HepG2 (cell line): Measurements from ENCODE around the gene THEM5. TPM values are rescaled to one million over a fixed set of nuclear protein-coding genes. Genes with fewer than 3 reads are reported as not detected.

Experiments used
- ATAC-seq: fragments of 200-7000 bp; cut with Tn5 transposase; 3 replicates; pipeline ENCODE4 v1.9.1; 2020; ENCODE audit warnings: mild to moderate bottlenecking, moderate library complexity
- BruUV-seq: library from RNA; stranded (reverse); fragments of 400-500 nt; replicated peaks from 2 replicates; lab custom pipeline; 2021; lab: Mats Ljungman, UMichigan
- CTCF ChIA-PET: fragments of 300-600 bp; formaldehyde crosslinking; extraction: SDS; loops from one replicate; lab custom pipeline; 2021; ENCODE audit warnings: low total read pairs, inconsistent platforms, low intra/inter-chr PET ratio; lab: Yijun Ruan, JAX
- POLR2A ChIA-PET: fragments of 350-600 bp; sonication (Branson Sonifier 250); formaldehyde crosslinking; loops from one replicate; lab custom pipeline; 2020; ENCODE audit warnings: antibody characterized with exemption, inconsistent platforms; lab: Yijun Ruan, JAX
- DNase-seq: peaks from one replicate; pipeline ENCODE4 v3.0.0-alpha.2; 2015; ENCODE audit warnings: low spot score
- FAIRE-seq: peaks from 3 replicates; lab custom pipeline; 2011; peaks lifted over from hg19 to GRCh38; lab: Jason Lieb, UNC
- H2AFZ ChIP-seq: one replicate; pipeline ENCODE4 v1.6.1; 2011; ENCODE audit warnings: low read length, inconsistent platforms
- H3K27ac ChIP-seq: fragments of 300-600 bp; 3 replicates; pipeline ENCODE4 v1.8.0; 2011; ENCODE audit warnings: mixed run types, mild to moderate bottlenecking, mixed read lengths, low read length, inconsistent platforms; ENCODE audit not compliant: insufficient read depth; ENCODE audit errors: extremely low read length
- H3K27me3 ChIP-seq, 2 experiments: fragments of 200-600 bp in 1 of 2; 2 replicates in 1 of 2; 3 replicates in 1 of 2; pipeline versions ENCODE4 v1.6.0 to v1.8.0; 2011; ENCODE audit warnings: low read length in 2 of 2, mild to moderate bottlenecking in 2 of 2, moderate library complexity in 2 of 2, inconsistent platforms in 1 of 2; ENCODE audit not compliant: insufficient read depth in 2 of 2, control insufficient read depth in 1 of 2
- H3K36me3 ChIP-seq, 2 experiments: fragments of 200-600 bp in 1 of 2; replicated peaks in 1 of 2; 2 replicates in 1 of 2; 3 replicates in 1 of 2; pipeline versions ENCODE4 v1.5.1 to v1.8.0; 2011; ENCODE audit warnings: low read length in 2 of 2, inconsistent platforms in 1 of 2; ENCODE audit not compliant: insufficient read depth in 2 of 2, control insufficient read depth in 1 of 2
- H3K4me1 ChIP-seq: 2 replicates; pipeline ENCODE4 v1.5.1; 2012; ENCODE audit warnings: low read length, inconsistent platforms; ENCODE audit not compliant: insufficient read depth
- H3K4me2 ChIP-seq: 2 replicates; pipeline ENCODE4 v1.6.0; 2011; ENCODE audit warnings: low read depth, low read length, inconsistent platforms
- H3K4me3 ChIP-seq, 3 experiments: fragments of 200-600 bp in 1 of 3; sonication (generic), shearing (Covaris generic) in 1 of 3; replicated peaks in 1 of 3; 2 replicates each; pipeline ENCODE4 v1.5.1; 2011 to 2016; ENCODE audit warnings: low read length in 3 of 3, inconsistent platforms in 2 of 3, low read depth in 2 of 3, mild to moderate bottlenecking in 2 of 3, control low read depth in 1 of 3, mixed read lengths in 1 of 3; ENCODE audit not compliant: insufficient read depth in 1 of 3
- H3K79me2 ChIP-seq: one replicate; pipeline ENCODE4 v1.6.1; 2011; ENCODE audit warnings: low read length, inconsistent platforms; ENCODE audit not compliant: insufficient read depth
- H3K9ac ChIP-seq: 2 replicates; pipeline ENCODE4 v1.6.0; 2011; ENCODE audit warnings: mild to moderate bottlenecking, low read depth, low read length, inconsistent platforms; ENCODE audit not compliant: insufficient read depth
- H3K9me3 ChIP-seq: 2 replicates; pipeline ENCODE4 v1.5.1; 2012; ENCODE audit warnings: mild to moderate bottlenecking, low read length
- H4K20me1 ChIP-seq: 2 replicates; pipeline ENCODE4 v1.6.0; 2011; ENCODE audit warnings: inconsistent platforms, mild to moderate bottlenecking, low read length, moderate library complexity; ENCODE audit not compliant: insufficient read depth
- ATF7-NPFF ChIP-seq: sonication (generic); formaldehyde crosslinking; IDR thresholded peaks from 2 replicates; pipeline ENCODE4 v1.8.1; 2023; ENCODE audit warnings: mild to moderate bottlenecking, low read depth, missing genetic modification reagents, moderate library complexity
- CC2D1A ChIP-seq: sonication (generic); formaldehyde crosslinking; IDR thresholded peaks from 2 replicates; pipeline ENCODE4 v1.8.1; 2023; ENCODE audit warnings: mild to moderate bottlenecking, missing genetic modification reagents
- FOXK1 ChIP-seq: sonication (generic); formaldehyde crosslinking; IDR thresholded peaks from 2 replicates; pipeline ENCODE4 v1.4.0; 2020; ENCODE audit warnings: low read depth, missing genetic modification reagents, borderline replicate concordance
- HNF4A ChIP-seq: sonication (generic); formaldehyde crosslinking; IDR thresholded peaks from 2 replicates; pipeline ENCODE4 v1.4.0; 2020; ENCODE audit warnings: missing genetic modification reagents
- NKX3-1 ChIP-seq: sonication (generic); formaldehyde crosslinking; IDR thresholded peaks from 2 replicates; pipeline ENCODE4 v1.5.0; 2020; ENCODE audit warnings: missing genetic modification reagents
- REL ChIP-seq: sonication (generic); formaldehyde crosslinking; conservative IDR thresholded peaks from 2 replicates; pipeline ENCODE4 v1.8.0; 2022; ENCODE audit warnings: mild to moderate bottlenecking, missing genetic modification reagents, moderate library complexity
- SNRNP70 ChIP-seq: fragments of 200-400 bp; formaldehyde crosslinking; IDR thresholded peaks from 2 replicates; pipeline ENCODE4 v1.6.1; 2017; ENCODE audit warnings: mild to moderate bottlenecking, low read depth, low read length, moderate library complexity
- TSC22D2 ChIP-seq: sonication (generic); formaldehyde crosslinking; IDR thresholded peaks from 2 replicates; pipeline ENCODE4 v1.5.1; 2020; ENCODE audit warnings: missing genetic modification reagents, mild to moderate bottlenecking, borderline replicate concordance
- ZNF432 ChIP-seq: sonication (generic); formaldehyde crosslinking; IDR thresholded peaks from 2 replicates; pipeline ENCODE4 v1.5.0; 2020; ENCODE audit warnings: missing genetic modification reagents, mild to moderate bottlenecking, borderline replicate concordance
- ZNF788 ChIP-seq: sonication (generic); formaldehyde crosslinking; IDR thresholded peaks from 2 replicates; pipeline ENCODE4 v1.5.0; 2020; ENCODE audit warnings: mild to moderate bottlenecking, missing genetic modification reagents, borderline replicate concordance
- WGBS: methylation state at CpG from one replicate; pipeline ENCODE4 v1.1.6; 2017; ENCODE audit warnings: low lambda C conversion rate; 5-methylcytosine and 5-hydroxymethylcytosine counted together
- in situ Hi-C: cut with HindIII; loops from 2 replicates; pipeline ENCODE4 v1.10.0; 2017; ENCODE audit warnings: low pct_unique_long_range_greater_than_20kb; ENCODE audit not compliant: extremely low pct_ligation_motif_present
- intact Hi-C: fragments of 100-400 bp; cut with micrococcal nuclease; formaldehyde crosslinking; loops from one replicate; pipeline ENCODE4 v1.10.0; 2022; ENCODE audit not compliant: unreplicated experiment
- polyA plus RNA-seq, 8 experiments: library from polyadenylated mRNA; depleted of rRNA in 3 of 8; stranded (reverse) in 7 of 8; unstranded in 1 of 8; fragments of >200 nt; fragmentation: Illumina TruSeq in 4 of 8; extraction: Trizol in 4 of 8; gene quantifications; 2 replicates each; pipeline versions ENCODE4 v1.2.1 to v1.2.3, GENCODE V29; 2011 to 2016; ENCODE audit warnings: low read depth in 4 of 8, missing spikeins in 1 of 8, mixed read lengths in 1 of 8; ENCODE audit not compliant: insufficient read depth in 1 of 8
- total RNA-seq, 5 experiments: library from RNA; depleted of rRNA; stranded (reverse); fragments of >200 nt; fragmentation: Illumina TruSeq; extraction: Trizol; gene quantifications; 2 replicates each; pipeline ENCODE4 v1.2.3, GENCODE V29; 2016; ENCODE audit warnings: low read depth in 1 of 5
- TF ChIP-seq, protein P1 (sequence below): sonication (generic); formaldehyde crosslinking; IDR thresholded peaks from 2 replicates; pipeline ENCODE4 v1.4.0; 2020; ENCODE audit warnings: missing genetic modification reagents, low read depth, mild to moderate bottlenecking, borderline replicate concordance
- TF ChIP-seq, protein P2 (sequence below): IDR thresholded peaks from 2 replicates; pipeline ENCODE4 v1.6.1; 2016; ENCODE audit warnings: missing compliant biosample characterization, missing genetic modification reagents, borderline replicate concordance

The THEM5 gene
- total and polyA plus RNA-seq, 2 of the 13 experiments (the other 11 are each of a cell fraction or from before 2014, with no cell fraction given): not detected

DNA sequence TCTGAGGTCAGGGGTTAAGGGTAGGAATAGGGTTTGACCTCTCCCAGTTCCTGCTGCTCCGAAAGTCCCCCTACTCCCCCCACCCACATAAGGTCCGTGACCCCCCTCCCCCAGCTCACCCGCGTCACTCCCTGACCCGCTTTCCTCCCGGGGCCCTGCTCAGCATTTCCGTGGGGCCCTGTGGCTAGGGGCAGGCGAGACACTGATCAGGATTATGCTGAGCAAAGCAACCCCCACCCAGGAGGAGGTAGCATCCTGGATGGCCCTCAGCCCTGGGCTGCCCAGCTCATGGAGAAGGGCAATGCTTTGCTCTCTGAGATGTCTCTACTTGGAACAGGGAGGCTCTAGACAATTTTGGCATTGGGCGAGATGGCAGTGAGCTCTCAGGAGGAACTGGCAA lies 25.7 kb downstream of the THEM5 start:
- FAIRE-seq (no peak), DNase-seq (no peak), ATAC-seq (no peak)
- WGBS: 92% methylated on average over 9 of the region's 9 CpGs
- Histone ChIP-seq H3K4me2 (no peak overlapping the region), H3K27ac (no peak overlapping the region), H3K4me1 (peaks cover 30% of the 10 kb centered on the region), H3K36me3 (no peaks in the 10 kb centered on the region), H2AFZ (no peak overlapping the region), H3K79me2 (no peaks in the 10 kb centered on the region), H3K9me3 (no peaks in the 10 kb centered on the region), H3K4me3 (no peak overlapping the region), H4K20me1 (no peaks in the 10 kb centered on the region), H3K27me3 (no peaks in the 10 kb centered on the region; a peak in 2 of 5 replicates), H3K9ac (no peak overlapping the region)
- ChIA-PET POLR2A (no interaction called here), CTCF (no interaction called here)
- no TSS peak for BruUV-seq
- in situ Hi-C loops: no loop called here
- intact Hi-C loops: no loop called here
- TF ChIP-seq, protein P1, sequence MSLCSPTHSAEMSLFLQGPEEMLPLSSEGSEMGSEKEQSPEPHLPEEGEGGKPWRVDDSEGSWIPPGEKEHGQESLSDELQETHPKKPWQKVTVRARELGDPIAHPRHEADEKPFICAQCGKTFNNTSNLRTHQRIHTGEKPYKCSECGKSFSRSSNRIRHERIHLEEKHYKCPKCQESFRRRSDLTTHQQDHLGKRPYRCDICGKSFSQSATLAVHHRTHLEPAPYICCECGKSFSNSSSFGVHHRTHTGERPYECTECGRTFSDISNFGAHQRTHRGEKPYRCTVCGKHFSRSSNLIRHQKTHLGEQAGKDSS (CRISPR knock-in tag): no peak
- TF ChIP-seq CC2D1A (CRISPR knock-in tag) (no peak), NKX3-1 (no peak), TSC22D2 (CRISPR knock-in tag) (no peak), HNF4A (CRISPR knock-in tag) (no peak), SNRNP70 (no peak), ZNF432 (no peak), REL (CRISPR knock-in tag) (no peak), ATF7-NPFF (CRISPR knock-in tag) (no peak), FOXK1 (CRISPR knock-in tag) (no peak), ZNF788 (no peak)
- TF ChIP-seq, protein P2, sequence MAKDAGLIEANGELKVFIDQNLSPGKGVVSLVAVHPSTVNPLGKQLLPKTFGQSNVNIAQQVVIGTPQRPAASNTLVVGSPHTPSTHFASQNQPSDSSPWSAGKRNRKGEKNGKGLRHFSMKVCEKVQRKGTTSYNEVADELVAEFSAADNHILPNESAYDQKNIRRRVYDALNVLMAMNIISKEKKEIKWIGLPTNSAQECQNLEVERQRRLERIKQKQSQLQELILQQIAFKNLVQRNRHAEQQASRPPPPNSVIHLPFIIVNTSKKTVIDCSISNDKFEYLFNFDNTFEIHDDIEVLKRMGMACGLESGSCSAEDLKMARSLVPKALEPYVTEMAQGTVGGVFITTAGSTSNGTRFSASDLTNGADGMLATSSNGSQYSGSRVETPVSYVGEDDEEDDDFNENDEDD (CRISPR knock-in tag): no peak
